OCI-LY3 (cell line): ENCODE measurements around the gene TMEM132C.

ENCODE experiments used
- CTCF ChIP-seq: fragments of 200-600, 300-600 bp; sonication (generic); IDR thresholded peaks from 2 replicates; pipeline ENCODE4 v1.5.1; 2014; ENCODE audit warnings: antibody characterized with exemption, low read length, low read depth
- EZH2phosphoT487 ChIP-seq: fragments of 200-600 bp; shearing (Covaris generic); IDR thresholded peaks from 2 replicates; pipeline ENCODE4 v1.6.1; 2018; ENCODE audit warnings: antibody characterized with exemption, mixed run types, low read depth

GRCh38 chr12:128266086-128266485 lies 884 bp upstream of the TMEM132C start:
- TF ChIP-seq CTCF (no peak), EZH2phosphoT487 (no peak)
